LoVo (cell line): ENCODE measurements around the gene CELF2.

Source experiments
- DNase-seq: peaks from one replicate; pipeline ENCODE4 v3.0.0-alpha.2; 2016; ENCODE audit warnings: low spot score

Gene CELF2

GRCh38 chr10:11204351-11204942, 186.8 kb downstream of the CELF2 start:
- DNase-seq: no peak

GRCh38 chr10:11205030-11205772, 187.5 kb downstream of the CELF2 start:
- DNase-seq: no peak

- no peak for DNase-seq
Observed at GRCh38 chr10:11206676-11207559, 189.2 kb downstream of the CELF2 start.

GRCh38 chr10:11207560-11207844, 189.8 kb downstream of the CELF2 start:
- DNase-seq: no peak

- no peak for DNase-seq
Observed at GRCh38 chr10:11208243-11208642, 190.6 kb downstream of the CELF2 start.

- no peak for DNase-seq
Observed at GRCh38 chr10:11208908-11209829, 191.5 kb downstream of the CELF2 start.

- no peak for DNase-seq
Observed at GRCh38 chr10:11209830-11210181, 192.1 kb downstream of the CELF2 start.

- no peak for DNase-seq
Observed at GRCh38 chr10:11210211-11210922, 192.7 kb downstream of the CELF2 start.

- no peak for DNase-seq
Observed at GRCh38 chr10:11212288-11213085, 194.8 kb downstream of the CELF2 start.

- DNase-seq: no peak
Observed at GRCh38 chr10:11213137-11213536, 195.5 kb downstream of the CELF2 start.

- DNase-seq: no peak
Observed at GRCh38 chr10:11214407-11214806, 196.7 kb downstream of the CELF2 start.

- DNase-seq: no peak
Observed at GRCh38 chr10:11215471-11215870, 197.8 kb downstream of the CELF2 start.

GRCh38 chr10:11217521-11217920, 199.8 kb downstream of the CELF2 start:
- no peak for DNase-seq

- no peak for DNase-seq
Observed at GRCh38 chr10:11218395-11218794, 200.7 kb downstream of the CELF2 start.

- DNase-seq: no peak
Observed at GRCh38 chr10:11219431-11219830, 201.8 kb downstream of the CELF2 start.

GRCh38 chr10:11223081-11223480, 205.4 kb downstream of the CELF2 start:
- DNase-seq: no peak

- DNase-seq: no peak
Observed at GRCh38 chr10:11223507-11224140, 206.0 kb downstream of the CELF2 start.

GRCh38 chr10:11224321-11224720, 206.6 kb downstream of the CELF2 start:
- no peak for DNase-seq

GRCh38 chr10:11224792-11225416, 207.2 kb downstream of the CELF2 start:
- no peak for DNase-seq

- no peak for DNase-seq
Observed at GRCh38 chr10:11225935-11226334, 208.3 kb downstream of the CELF2 start.
